Measurements from ENCODE around the gene OR4D1. TPM values are rescaled to one million over a fixed set of nuclear protein-coding genes. Genes with fewer than 3 reads are reported as not detected.
"Not testable (repeated sequence)": the region's sequence is repeated elsewhere in the genome, so short reads cannot be mapped to it uniquely, and the experiment has no call there.

Gene OR4D1
- total RNA-seq (ENCODE audit: low replicate concordance), result not detected in 2 replicates

- no peak within 1 kb of the TSS for H3K4me3 ChIP-seq (ENCODE audit: low read depth, low read length)
- DNase-seq (ENCODE audit: low read depth), result no peak
- TF ChIP-seq CTCF (IDR thresholded peaks at IDR 0.05; ENCODE audit: insufficient read depth, low read length), result no peak
Observed at GRCh38 chr17:58147930-58148434, at the start of gene OR4D1. TSS of gene OR4D1 (plus strand) at chr17:58148384. CDS start at chr17:58155154, 6,770 bp downstream.

- H3K4me3 ChIP-seq (ENCODE audit: low read depth, low read length), result no peak overlapping the region
- DNase-seq (ENCODE audit: low read depth), result no peak
- no peak for TF ChIP-seq CTCF (IDR thresholded peaks at IDR 0.05; ENCODE audit: insufficient read depth, low read length)
Observed at GRCh38 chr17:58100506-58100905, 47.7 kb upstream of the OR4D1 start.

- not testable (repeated sequence) for H3K4me3 ChIP-seq (ENCODE audit: low read depth, low read length); DNase-seq (ENCODE audit: low read depth)
Observed at GRCh38 chr17:58101898-58102297, 46.3 kb upstream of the OR4D1 start.

GRCh38 chr17:58105093-58105492, 43.1 kb upstream of the OR4D1 start:
- no peak overlapping the region for H3K4me3 ChIP-seq (ENCODE audit: low read depth, low read length)
- no peak for DNase-seq (ENCODE audit: low read depth)
- TF ChIP-seq CTCF (IDR thresholded peaks at IDR 0.05; ENCODE audit: insufficient read depth, low read length), result no peak

- no peak for TF ChIP-seq CTCF (IDR thresholded peaks at IDR 0.05; ENCODE audit: insufficient read depth, low read length)
- no peak for DNase-seq (ENCODE audit: low read depth)
- H3K4me3 ChIP-seq (ENCODE audit: low read depth, low read length), result no peak overlapping the region
Observed at GRCh38 chr17:58107306-58107705, 40.9 kb upstream of the OR4D1 start.

GRCh38 chr17:58109197-58109596, 39.0 kb upstream of the OR4D1 start:
- H3K4me3 ChIP-seq (ENCODE audit: low read depth, low read length), result no peak overlapping the region
- no peak for TF ChIP-seq CTCF (IDR thresholded peaks at IDR 0.05; ENCODE audit: insufficient read depth, low read length)
- DNase-seq (ENCODE audit: low read depth), result no peak

GRCh38 chr17:58110012-58110411, 38.2 kb upstream of the OR4D1 start:
- no peak for DNase-seq (ENCODE audit: low read depth)
- no peak overlapping the region for H3K4me3 ChIP-seq (ENCODE audit: low read depth, low read length)
- TF ChIP-seq CTCF (IDR thresholded peaks at IDR 0.05; ENCODE audit: insufficient read depth, low read length), result no peak
